ES-I3 (cell line): ENCODE results near the gene ASGR1.

Source experiments
- H3K36me3 ChIP-seq: 2 replicates; pipeline ENCODE4 v1.6.1; 2013; ENCODE audit warnings: mild to moderate bottlenecking, low read length, control low read depth, moderate library complexity; ENCODE audit not compliant: insufficient read depth
- H3K4me1 ChIP-seq: 2 replicates; pipeline ENCODE4 v1.6.1; 2013; ENCODE audit warnings: mild to moderate bottlenecking, control low read depth, low read length; ENCODE audit not compliant: insufficient read depth
- H3K9ac ChIP-seq: 2 replicates; pipeline ENCODE4 v1.6.1; 2013; ENCODE audit warnings: low read depth, mild to moderate bottlenecking, low read length, moderate library complexity
- H3K9me3 ChIP-seq: 2 replicates; pipeline ENCODE4 v1.6.1; 2013; ENCODE audit warnings: mild to moderate bottlenecking, low read length, moderate library complexity; ENCODE audit not compliant: control insufficient read depth, insufficient read depth

The ASGR1 gene

DNA sequence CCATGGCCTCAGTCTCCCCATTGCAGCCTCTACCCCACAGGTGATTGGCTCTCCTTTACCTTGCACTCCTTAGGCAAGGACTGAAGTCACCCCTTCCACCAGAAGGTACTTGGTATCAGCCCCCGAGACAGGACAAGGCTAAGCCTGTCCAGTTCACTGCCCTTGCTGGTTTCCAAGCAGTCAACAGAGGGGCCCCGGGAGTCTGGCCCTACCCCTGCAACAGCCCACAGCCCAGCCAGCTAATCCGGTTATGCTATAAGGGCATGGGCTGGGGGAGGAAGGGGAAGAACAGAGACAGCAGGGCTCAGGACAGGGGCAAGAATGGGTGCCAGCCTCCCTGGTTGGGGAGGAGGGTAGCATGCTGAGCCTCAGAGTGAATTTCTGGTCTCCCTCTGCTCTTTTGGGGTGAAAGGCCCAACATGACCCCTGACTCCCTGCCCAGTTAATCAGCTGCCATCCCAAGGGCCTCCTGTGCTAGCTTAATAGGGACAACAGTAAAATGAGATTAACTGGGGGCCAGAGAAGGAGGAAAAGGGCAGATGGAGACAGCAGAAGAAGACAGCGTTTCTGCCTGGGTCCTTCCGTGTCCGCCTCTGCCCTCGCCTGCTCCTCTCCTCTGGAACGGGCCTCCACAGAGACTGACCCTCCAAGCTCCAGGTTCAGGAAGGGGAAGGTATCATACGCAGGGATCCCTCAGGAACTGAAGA, 29.7 kb upstream of the ASGR1 start:
- Histone ChIP-seq H3K9ac (no peak overlapping the region), H3K9me3 (no peaks in the 10 kb centered on the region), H3K4me1 (peaks cover 16% of the 10 kb centered on the region), H3K36me3 (no peaks in the 10 kb centered on the region)

GRCh38 chr17:7208027-7208571, 28.9 kb upstream of the ASGR1 start:
- peak overlapping the region; percentile 55 for H3K9ac ChIP-seq
- no peaks in the 10 kb centered on the region for H3K9me3 ChIP-seq
- H3K4me1 ChIP-seq = peaks cover 16% of the 10 kb centered on the region
- H3K36me3 ChIP-seq = no peaks in the 10 kb centered on the region; the same call in 1 of the 2 replicates

DNA sequence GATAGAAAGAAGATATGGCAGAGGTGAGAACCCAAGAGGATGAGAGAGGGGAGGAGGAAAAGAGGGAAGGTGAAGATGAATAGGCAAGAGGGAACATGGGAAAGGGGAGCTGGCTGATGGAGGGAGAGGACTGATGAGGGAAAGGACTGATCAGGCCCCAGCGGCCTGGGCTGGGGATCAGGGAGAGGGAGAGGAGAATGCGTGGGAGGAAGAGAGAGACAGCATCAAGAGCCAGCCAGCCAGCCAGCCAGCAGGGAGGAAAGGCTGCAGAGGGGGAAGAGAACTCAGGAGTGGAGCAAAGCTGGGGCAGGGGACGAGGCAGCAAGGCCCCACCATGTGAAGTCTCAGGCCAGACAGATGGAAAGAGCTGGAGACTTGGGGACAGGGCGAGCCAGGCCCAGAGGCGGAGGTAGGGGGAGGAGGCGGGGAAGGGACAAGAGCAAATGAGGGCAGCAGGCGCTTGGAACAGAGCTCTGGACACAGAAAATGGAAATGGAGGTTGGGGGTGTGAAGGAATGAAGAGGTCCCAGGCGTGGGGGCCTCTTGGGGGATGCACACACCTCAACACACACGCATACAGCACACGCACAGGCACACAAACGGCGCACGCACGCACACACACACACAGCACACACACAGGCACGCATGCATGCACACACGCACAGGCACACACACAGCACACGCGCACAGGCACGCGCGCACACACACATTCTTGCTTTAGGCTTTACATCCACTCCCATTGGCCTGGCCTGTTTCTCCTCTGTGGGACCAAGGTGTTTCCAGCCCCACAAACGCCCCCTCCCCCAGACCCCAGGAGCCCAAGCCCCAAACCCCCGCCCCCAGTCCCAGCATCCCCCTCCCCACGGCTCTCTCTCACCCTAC, 28.2 kb upstream of the ASGR1 start:
- Histone ChIP-seq H3K9ac (no peak overlapping the region; the same call in 1 of the 2 replicates), H3K9me3 (no peaks in the 10 kb centered on the region), H3K4me1 (peaks cover 16% of the 10 kb centered on the region), H3K36me3 (peaks cover 7% of the 10 kb centered on the region)

DNA sequence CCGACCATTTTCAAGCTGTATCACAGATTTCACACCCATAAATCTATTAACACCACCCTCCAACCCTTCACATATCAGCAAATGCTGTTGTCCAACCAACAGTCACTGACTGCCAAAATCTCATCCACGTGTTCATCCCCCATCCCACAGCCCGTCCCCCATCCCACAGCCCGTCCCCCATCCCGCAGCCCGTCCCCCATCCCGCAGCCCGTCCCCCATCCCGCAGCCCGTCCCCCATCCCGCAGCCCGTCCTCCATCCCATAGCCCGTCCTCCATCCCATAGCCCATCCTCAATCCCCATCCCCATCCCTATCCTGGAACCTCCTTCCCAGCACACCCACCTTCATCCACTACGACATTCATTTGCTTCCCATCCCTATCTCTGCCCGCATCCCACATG, 26.4 kb upstream of the ASGR1 start:
- Histone ChIP-seq H3K36me3 (peaks cover 8% of the 10 kb centered on the region), H3K4me1 (peaks cover 13% of the 10 kb centered on the region), H3K9ac (peak overlapping the region; percentile 53; the same call in 1 of the 2 replicates), H3K9me3 (no peaks in the 10 kb centered on the region)

- H3K4me1 ChIP-seq = peaks cover 13% of the 10 kb centered on the region; the same call in 1 of the 2 replicates
- no peaks in the 10 kb centered on the region for H3K9me3 ChIP-seq
- peak overlapping the region; percentile 53; the same call in 1 of the 2 replicates for H3K9ac ChIP-seq
- peaks cover 8% of the 10 kb centered on the region for H3K36me3 ChIP-seq
Observed at GRCh38 chr17:7204828-7205461, 25.8 kb upstream of the ASGR1 start.

GRCh38 chr17:7204336-7204735, 25.2 kb upstream of the ASGR1 start:
- Histone ChIP-seq H3K9me3 (no peaks in the 10 kb centered on the region), H3K4me1 (peaks cover 13% of the 10 kb centered on the region; the same call in 1 of the 2 replicates), H3K36me3 (peaks cover 8% of the 10 kb centered on the region), H3K9ac (peak overlapping the region; percentile 53; the same call in 1 of the 2 replicates)

GRCh38 chr17:7203391-7203790, 24.2 kb upstream of the ASGR1 start:
- no peak overlapping the region for H3K9ac ChIP-seq
- H3K36me3 ChIP-seq = peaks cover 8% of the 10 kb centered on the region
- H3K4me1 ChIP-seq = peaks cover 6% of the 10 kb centered on the region; the same call in 1 of the 2 replicates
- H3K9me3 ChIP-seq = no peaks in the 10 kb centered on the region

DNA sequence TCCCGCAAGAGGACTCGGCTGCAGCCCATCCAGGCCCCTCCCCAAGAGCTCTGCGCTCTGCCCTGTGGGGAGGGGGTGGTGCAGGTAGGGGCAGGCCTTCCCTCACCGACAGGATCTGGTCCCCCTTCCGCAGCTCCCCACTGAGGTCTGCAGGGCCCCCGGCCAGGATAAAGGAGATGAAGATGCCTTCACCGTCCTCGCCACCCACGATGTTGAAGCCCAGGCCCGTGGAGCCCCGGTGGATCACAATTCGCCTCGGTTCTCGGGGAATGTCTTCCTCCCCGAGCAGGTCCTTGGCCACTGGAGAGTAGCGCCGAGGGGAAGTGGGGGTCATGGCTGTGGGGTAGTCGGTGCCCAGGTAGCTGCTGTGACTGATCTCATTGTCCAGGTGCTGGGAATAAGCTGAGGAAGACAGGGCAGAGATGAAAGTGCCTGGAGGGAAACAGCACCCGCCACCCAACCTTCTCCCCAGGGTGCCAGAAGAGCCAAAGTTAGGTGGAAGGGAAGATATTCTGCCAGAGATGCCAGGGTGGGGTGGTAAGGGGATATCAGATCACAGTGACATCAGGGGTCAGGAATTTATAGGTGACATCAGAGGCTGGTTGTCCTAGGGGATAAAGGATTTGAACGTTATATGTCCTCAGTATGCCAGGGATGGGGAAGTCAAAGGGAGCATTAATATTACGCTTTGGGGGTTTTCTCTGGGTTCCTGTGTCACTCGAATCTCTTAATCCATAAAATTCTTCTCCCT, 17.7 kb upstream of the ASGR1 start:
- Histone ChIP-seq H3K36me3 (peaks cover 3% of the 10 kb centered on the region; the same call in 1 of the 2 replicates), H3K4me1 (no peaks in the 10 kb centered on the region), H3K9me3 (no peaks in the 10 kb centered on the region), H3K9ac (no peak overlapping the region)

DNA sequence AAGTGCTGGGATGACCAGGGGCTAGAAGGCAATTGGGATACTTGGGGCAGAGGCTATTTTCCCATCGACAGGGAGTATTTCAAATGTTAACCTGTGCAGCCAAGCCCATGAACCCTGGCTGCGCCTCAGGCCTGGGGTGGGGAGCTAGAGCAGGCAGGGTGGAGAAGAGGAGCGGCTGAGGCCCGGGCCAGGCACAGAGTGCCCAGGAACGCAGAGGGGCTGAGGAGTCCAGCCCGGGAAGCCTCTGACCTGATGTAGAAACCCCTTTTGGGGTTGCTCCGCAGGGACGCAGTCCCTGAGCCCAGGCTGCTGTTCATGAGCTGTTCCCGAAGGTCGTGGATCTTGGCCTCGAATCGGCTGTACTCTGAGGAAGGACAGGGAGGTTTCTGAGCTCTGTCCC, 16.8 kb upstream of the ASGR1 start:
- Histone ChIP-seq H3K4me1 (no peaks in the 10 kb centered on the region), H3K9me3 (no peaks in the 10 kb centered on the region), H3K9ac (no peak overlapping the region), H3K36me3 (peaks cover 3% of the 10 kb centered on the region; the same call in 1 of the 2 replicates)

DNA sequence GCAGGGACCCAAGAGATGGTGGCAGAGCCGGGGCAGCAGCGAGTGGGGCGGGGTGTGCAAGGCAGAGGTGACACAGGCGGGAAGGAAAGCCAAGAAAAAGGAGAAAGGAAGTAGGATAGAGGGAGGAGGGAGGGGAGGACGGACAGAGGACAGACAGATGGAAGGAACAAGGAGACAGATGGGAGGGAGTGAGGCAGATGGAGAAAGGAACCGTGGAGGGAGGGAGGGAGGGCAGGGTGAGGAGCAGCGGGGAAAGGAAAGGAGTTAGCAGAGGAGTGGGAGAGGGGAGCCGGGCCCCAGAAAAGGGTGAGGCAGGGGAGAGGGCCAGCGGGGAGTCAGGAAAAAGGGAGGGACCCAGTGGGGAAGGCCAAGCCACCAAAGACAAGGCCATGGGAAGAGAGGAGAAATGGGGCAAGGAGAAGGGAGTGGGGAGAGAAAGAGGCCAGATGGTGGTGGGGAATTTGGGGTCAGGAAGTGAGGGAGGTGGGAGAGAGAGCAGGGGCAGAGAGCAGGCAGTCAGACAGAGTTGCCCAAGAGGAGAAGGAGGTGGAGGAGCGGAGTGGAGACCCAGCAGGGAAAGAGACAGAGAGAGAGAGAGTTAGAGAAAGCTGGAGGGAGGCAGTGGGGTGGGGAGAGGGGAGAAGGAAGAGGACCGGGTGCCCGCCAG, 13.2 kb upstream of the ASGR1 start:
- peaks cover 3% of the 10 kb centered on the region; the same call in 1 of the 2 replicates for H3K36me3 ChIP-seq
- no peaks in the 10 kb centered on the region for H3K9me3 ChIP-seq
- H3K9ac ChIP-seq = no peak overlapping the region
- no peaks in the 10 kb centered on the region for H3K4me1 ChIP-seq

DNA sequence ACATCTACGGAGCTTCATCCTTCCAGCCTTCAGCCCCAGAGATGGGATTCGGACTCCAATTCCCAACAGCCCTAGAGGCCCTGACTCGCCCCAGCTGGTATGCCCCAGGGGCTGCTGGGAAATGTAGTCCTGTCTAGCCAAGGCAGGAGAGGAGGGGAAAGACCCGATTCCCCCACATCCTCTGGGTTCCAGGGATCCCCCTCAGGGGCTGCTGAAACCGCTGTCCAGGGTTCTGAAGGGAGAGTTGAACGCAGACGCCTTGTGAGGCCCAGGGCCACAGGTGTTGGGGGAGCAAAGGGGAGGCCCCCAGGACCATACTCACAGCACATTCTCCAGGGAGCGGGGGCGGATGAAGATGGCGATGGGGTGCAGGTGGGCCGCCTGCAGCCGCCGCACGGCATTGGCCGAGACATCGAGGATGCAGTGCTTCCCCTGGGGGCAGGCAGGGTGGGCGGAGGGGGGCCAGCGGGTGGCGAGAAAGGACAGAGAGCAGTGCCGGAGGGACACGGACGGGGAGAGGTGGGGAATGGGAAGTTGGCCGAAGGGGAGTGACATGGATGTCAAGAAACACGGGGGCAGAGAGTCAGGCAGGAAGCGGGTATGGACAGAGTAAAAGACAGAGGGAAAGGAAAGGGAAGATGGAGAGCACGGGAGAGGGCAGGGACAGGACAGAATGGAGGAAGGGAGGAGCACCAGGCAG, 12.6 kb upstream of the ASGR1 start:
- Histone ChIP-seq H3K9me3 (no peaks in the 10 kb centered on the region), H3K9ac (no peak overlapping the region), H3K4me1 (no peaks in the 10 kb centered on the region), H3K36me3 (peaks cover 3% of the 10 kb centered on the region; the same call in 1 of the 2 replicates)

- H3K4me1 ChIP-seq = no peaks in the 10 kb centered on the region
- no peak overlapping the region for H3K9ac ChIP-seq
- peaks cover 3% of the 10 kb centered on the region; the same call in 1 of the 2 replicates for H3K36me3 ChIP-seq
- H3K9me3 ChIP-seq = no peaks in the 10 kb centered on the region
Observed at GRCh38 chr17:7191069-7191468, 11.9 kb upstream of the ASGR1 start.
